HG02885 (cell line): Measurements from ENCODE around the gene ZNF385D.

ENCODE experiments used
- ATAC-seq: cut with Tn5 transposase; IDR thresholded peaks from one replicate; pipeline ENCODE4 v1.9.1; 2021; ENCODE audit warnings: mild to moderate bottlenecking; ENCODE audit not compliant: unreplicated experiment, poor library complexity

The ZNF385D gene

GRCh38 chr3:21691036-21691435 is 60.0 kb downstream of the ZNF385D start:
- no peak for ATAC-seq

- ATAC-seq = no peak
Observed at GRCh38 chr3:21682206-21682605, 68.8 kb downstream of the ZNF385D start.

GRCh38 chr3:21673393-21673792 is 77.6 kb downstream of the ZNF385D start:
- no peak for ATAC-seq

DNA sequence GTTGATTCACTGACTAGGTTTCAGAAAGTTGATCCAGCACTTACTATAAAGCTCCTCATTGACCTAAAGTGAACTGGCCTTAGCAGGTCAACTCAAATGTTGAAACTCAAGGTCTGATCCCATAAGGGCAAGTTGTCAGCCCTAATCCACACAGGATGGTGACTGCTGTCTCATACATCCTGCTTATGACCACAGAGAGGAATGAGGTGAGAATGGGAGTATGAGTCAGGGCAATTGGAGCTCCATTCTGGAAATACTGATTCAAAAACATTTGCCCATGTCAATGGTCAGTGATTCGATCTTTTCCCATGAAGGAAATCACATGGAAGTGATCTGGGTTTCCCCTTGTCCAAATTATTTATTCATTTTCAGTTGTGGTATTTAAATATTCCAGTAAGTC is 78.7 kb downstream of the ZNF385D start:
- ATAC-seq = no peak

DNA sequence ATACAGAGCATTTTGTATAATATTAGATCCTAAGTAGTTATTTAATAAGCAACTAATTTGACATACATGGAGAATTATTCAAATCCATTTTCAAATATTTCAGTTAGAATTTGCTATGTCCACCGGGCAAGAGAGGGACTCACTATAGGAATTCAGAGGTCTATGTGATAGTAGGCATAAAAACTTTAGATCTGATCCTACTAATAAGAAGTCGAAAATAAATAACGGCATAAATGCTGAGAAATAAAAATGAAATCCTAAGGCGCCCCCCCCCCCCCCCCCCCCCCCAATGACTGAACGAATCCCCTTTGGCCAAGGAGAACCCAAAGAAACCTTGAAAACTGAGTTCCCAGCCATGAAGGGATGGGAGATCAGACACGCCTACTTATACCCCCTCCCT is 80.6 kb downstream of the ZNF385D start:
- ATAC-seq = no peak

DNA sequence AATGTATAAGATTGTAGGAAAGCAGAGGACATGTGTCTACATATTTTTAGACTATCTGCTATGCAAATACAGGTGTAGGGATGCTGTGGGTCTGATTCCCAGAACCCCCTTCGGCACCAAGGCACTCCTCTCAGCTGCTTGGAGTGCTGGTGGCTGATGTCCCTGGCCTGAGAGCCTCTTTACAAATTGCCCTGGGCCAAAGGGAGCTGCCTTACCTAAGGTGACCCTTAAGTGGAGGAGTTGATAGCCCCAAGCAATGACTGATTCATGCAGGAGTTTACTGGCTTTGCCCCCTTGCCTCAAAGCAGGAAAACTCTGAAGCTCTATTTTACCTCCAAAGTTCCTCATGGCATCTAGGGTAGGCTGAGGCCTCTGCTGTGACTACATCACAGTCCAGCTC is 83.0 kb downstream of the ZNF385D start:
- ATAC-seq = no peak

GRCh38 chr3:21665444-21666100 is 85.4 kb downstream of the ZNF385D start:
- no peak for ATAC-seq

DNA sequence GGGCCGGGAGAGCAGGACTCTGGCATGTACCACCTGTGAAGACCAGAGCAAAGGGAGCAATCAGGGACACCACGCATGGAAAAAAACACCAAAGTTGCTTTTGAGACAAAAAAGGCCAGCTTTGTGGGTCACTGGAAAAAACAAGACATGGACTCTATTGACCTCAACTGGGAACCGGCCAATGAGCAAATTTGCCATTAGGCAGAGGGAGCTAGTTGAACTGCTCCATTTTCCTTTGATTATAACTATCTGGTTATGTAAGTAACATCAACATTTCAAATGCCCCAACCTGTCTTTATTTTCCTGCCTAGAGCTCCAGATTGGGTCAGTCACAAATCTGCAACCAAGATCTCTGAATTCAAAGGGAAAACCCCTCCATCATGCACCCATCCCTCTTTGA is 86.0 kb downstream of the ZNF385D start:
- no peak for ATAC-seq

GRCh38 chr3:21662403-21662802 is 88.6 kb downstream of the ZNF385D start:
- ATAC-seq = no peak

DNA sequence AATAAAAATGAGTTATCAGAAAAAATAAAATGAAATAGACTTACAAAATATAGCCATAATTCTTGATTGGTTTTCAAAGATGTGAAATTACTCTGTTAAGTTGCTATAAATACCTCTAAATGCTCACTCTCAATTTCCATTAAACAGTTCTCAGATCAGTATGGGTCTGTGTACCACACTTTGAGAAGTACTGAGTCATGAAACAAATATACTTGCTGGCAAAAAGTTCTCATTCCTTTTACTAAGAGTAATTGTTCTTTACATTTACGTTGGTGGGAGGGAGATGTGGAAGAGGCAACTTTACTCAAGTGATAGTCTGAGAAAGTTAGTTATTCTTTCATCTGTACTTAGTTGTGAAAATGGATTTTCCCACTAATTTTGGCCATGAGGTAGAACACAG is 96.3 kb downstream of the ZNF385D start:
- ATAC-seq = no peak

GRCh38 chr3:21654241-21654640 is 96.8 kb downstream of the ZNF385D start:
- no peak for ATAC-seq

DNA sequence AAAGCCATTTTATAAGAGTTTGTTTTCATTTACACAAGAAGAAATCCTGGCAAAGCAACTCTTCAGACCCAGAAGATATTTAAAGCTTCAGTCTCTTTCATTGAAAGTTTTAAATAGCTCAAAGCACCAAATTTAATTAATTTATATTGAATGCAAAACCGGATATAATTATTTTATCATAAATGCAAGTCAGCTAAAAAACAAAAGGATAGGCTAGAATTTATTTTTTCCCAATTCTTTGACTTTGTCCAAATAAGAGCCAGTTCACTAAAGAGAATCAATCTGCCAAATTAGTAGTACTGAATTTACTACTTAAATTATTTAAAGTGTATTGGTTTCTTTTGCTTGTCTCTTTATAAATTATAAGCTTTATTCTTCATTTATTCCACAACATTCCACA is 101.5 kb downstream of the ZNF385D start:
- no peak for ATAC-seq

DNA sequence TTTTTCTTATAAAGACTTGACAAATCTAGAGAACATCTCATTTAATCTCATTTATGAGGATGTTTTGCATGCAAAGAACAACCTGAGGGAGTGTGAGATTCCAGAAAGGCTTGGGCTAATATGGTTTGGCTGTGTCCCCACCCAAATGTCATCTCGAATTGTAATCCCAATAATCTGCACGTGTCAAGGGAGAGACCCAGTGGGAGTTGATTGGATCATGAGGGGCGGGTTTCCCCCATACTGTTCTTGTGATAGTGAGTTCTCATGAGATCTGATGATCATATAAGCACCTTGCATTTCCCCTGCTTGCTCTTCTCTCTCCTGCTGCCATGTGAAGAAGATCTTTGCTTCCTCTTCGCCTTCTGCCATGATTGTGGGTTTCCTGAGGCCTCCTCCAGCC is 103.0 kb downstream of the ZNF385D start:
- no peak for ATAC-seq

- no peak for ATAC-seq
Observed at GRCh38 chr3:21645121-21645897, 105.7 kb downstream of the ZNF385D start.

DNA sequence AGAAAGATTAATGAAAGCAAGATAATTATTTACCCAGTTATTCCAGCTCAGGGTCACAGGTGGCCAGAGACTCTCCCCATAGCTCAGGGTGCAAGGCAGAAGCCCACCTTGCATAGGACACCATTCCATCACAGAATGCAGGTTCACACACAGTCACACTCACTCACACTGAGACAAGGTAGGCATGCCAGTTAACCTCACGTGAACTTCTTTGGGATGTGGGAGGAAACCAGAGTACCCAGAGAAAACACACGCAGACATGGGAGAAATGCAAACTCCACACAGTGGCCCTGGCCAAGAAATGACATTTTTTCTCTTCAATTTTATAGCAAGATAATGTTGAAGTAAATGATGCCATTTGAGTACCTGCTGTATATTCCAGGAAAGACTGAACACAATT is 106.7 kb downstream of the ZNF385D start:
- ATAC-seq = no peak

GRCh38 chr3:21643752-21644151 is 107.3 kb downstream of the ZNF385D start:
- ATAC-seq = no peak

GRCh38 chr3:21642433-21642832 is 108.6 kb downstream of the ZNF385D start:
- ATAC-seq = no peak

GRCh38 chr3:21641959-21642358 is 109.1 kb downstream of the ZNF385D start:
- ATAC-seq = no peak

GRCh38 chr3:21638488-21638887 is 112.5 kb downstream of the ZNF385D start:
- no peak for ATAC-seq

DNA sequence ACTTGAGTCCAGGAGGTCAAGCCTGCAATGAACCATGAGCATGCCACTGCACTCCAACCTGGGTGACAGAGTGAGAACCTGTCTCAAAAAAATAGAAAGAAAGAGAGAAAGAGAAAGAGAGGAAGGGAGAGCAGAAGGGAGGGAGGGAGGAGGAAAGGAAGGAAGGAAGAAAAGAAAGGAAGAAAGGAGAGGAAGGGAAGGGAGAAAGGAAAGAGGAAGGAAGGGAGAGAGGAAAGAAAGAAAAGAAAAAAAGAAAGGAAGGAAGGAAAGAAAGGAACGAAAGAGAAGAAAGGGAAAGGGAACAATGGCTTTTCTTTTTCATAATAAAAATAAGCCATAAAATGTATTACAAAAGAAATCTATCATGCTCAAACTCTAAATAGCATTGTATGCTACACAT is 116.9 kb downstream of the ZNF385D start:
- ATAC-seq = no peak

GRCh38 chr3:21624524-21624923 is 126.5 kb downstream of the ZNF385D start:
- ATAC-seq = no peak

- no peak for ATAC-seq
Observed at GRCh38 chr3:21621181-21621651, 129.8 kb downstream of the ZNF385D start.
